OCI-LY7 (cell line): ENCODE results near the gene ABR.

Experiments used
- CTCF ChIP-seq: fragments of 200-600 bp; sonication (generic); conservative IDR thresholded peaks from 2 replicates; pipeline ENCODE4 v1.5.1; 2014; ENCODE audit warnings: mild to moderate bottlenecking, antibody characterized with exemption, low read length, moderate library complexity, mixed read lengths
- EZH2phosphoT487 ChIP-seq: fragments of 200-600 bp; sonication (generic); IDR thresholded peaks from 2 replicates; pipeline ENCODE4 v1.6.1; 2018; ENCODE audit warnings: low read depth, borderline replicate concordance, mild to moderate bottlenecking, mixed run types, antibody characterized with exemption, low read length, moderate library complexity, mixed read lengths

GRCh38 chr17:1110862-1111598, 68.8 kb downstream of the ABR start:
- TF ChIP-seq CTCF (no peak), EZH2phosphoT487 (no peak)
